BLaER1 treated with 17β-estradiol and CSF1 and Interleukin-3, amounts not matched to agents 10 nM and 100 nM (cell line): ENCODE results near the gene CAMKMT.

Experiments used
- H3K27ac ChIP-seq, 11 experiments: shearing (Covaris generic); formaldehyde crosslinking; 2 replicates each; pipeline ENCODE4 v1.8.1; 2022
- H3K27me3 ChIP-seq, 11 experiments: shearing (Covaris generic); formaldehyde crosslinking; 2 replicates each; pipeline ENCODE4 v1.8.1; 2022
- H3K36me3 ChIP-seq, 11 experiments: shearing (Covaris generic); formaldehyde crosslinking; 2 replicates each; pipeline ENCODE4 v1.8.1; 2022
- H3K4me1 ChIP-seq, 10 experiments: shearing (Covaris generic); formaldehyde crosslinking; 2 replicates each; pipeline ENCODE4 v1.8.1; 2022
- H3K4me2 ChIP-seq, 11 experiments: shearing (Covaris generic); formaldehyde crosslinking; 2 replicates each; pipeline ENCODE4 v1.8.1; 2022
- H3K4me3 ChIP-seq, 10 experiments: shearing (Covaris generic); formaldehyde crosslinking; 2 replicates each; pipeline ENCODE4 v1.8.1; 2022
- H3K9ac ChIP-seq, 11 experiments: shearing (Covaris generic); formaldehyde crosslinking; 2 replicates each; pipeline ENCODE4 v1.8.1; 2022
- H3K9me3 ChIP-seq, 11 experiments: shearing (Covaris generic); formaldehyde crosslinking; replicated peaks in 1 of 11; 2 replicates each; pipeline ENCODE4 v1.8.1; 2022
- H4K20me1 ChIP-seq, 11 experiments: shearing (Covaris generic); formaldehyde crosslinking; 2 replicates each; pipeline ENCODE4 v1.8.1; 2022
- Cebpa-rat ChIP-seq, 11 experiments: shearing (Covaris generic); IDR thresholded peaks; 2 replicates each; pipeline ENCODE4 v1.8.1; 2022

The CAMKMT gene

DNA sequence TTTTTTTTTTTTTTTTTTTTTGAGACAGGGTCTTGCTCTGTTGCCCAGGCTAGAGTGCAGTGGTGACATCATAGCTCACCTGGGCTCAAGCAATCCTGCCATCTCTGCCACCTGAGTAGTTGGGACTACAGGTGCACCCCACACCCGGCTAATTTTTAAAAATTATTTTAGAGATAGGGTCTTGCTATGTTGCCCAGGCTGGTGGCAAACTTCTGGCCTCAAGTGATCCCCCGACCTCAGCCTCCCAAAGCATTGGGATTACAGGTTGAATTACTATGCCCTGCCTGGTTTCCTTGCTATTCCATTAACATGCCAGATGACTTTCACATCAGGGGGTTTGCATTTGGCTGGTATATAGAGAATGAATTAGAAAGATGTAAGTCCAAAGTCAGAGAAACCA is 253.2 kb downstream of the CAMKMT start:
- Histone ChIP-seq H3K36me3 (no peaks in the 10 kb centered on the region), H4K20me1 (no peaks in the 10 kb centered on the region), H3K4me2 (no peak overlapping the region), H3K9me3 (peaks cover 0 to 5% (median 0%) of the 10 kb centered on the region in 11 experiments; a peak in 2 of 22 replicates), H3K27ac (no peak overlapping the region), H3K27me3 (no peaks in the 10 kb centered on the region), H3K9ac (no peak overlapping the region), H3K4me1 (peaks cover 19 to 31% (median 27%) of the 10 kb centered on the region in 10 experiments), H3K4me3 (no peak overlapping the region)
- no peak for TF ChIP-seq Cebpa-rat (IDR thresholded peaks at IDR 0.05)

- Histone ChIP-seq H3K9ac (no peak overlapping the region), H3K4me2 (peak overlapping the region; percentile 7 to 81 (median 61); a peak in 10 of 22 replicates), H3K4me3 (no peak overlapping the region), H3K4me1 (peaks cover 19 to 31% (median 27%) of the 10 kb centered on the region in 10 experiments), H3K27me3 (no peaks in the 10 kb centered on the region), H4K20me1 (no peaks in the 10 kb centered on the region), H3K9me3 (peaks cover 0 to 8% (median 3%) of the 10 kb centered on the region in 11 experiments; a peak in 2 of 22 replicates), H3K36me3 (no peaks in the 10 kb centered on the region), H3K27ac (peak overlapping the region in 4 of 11 experiments; percentile 39 to 54 (median 46); a peak in 7 of 22 replicates)
- no peak for TF ChIP-seq Cebpa-rat (IDR thresholded peaks at IDR 0.05)
Observed at GRCh38 chr2:44615950-44616518, 254.3 kb downstream of the CAMKMT start.

GRCh38 chr2:44616667-44617155 is 255.0 kb downstream of the CAMKMT start:
- Histone ChIP-seq H3K4me2 (peak overlapping the region; percentile 47 to 81 (median 61)), H3K4me1 (peaks cover 19 to 31% (median 27%) of the 10 kb centered on the region in 10 experiments)

DNA sequence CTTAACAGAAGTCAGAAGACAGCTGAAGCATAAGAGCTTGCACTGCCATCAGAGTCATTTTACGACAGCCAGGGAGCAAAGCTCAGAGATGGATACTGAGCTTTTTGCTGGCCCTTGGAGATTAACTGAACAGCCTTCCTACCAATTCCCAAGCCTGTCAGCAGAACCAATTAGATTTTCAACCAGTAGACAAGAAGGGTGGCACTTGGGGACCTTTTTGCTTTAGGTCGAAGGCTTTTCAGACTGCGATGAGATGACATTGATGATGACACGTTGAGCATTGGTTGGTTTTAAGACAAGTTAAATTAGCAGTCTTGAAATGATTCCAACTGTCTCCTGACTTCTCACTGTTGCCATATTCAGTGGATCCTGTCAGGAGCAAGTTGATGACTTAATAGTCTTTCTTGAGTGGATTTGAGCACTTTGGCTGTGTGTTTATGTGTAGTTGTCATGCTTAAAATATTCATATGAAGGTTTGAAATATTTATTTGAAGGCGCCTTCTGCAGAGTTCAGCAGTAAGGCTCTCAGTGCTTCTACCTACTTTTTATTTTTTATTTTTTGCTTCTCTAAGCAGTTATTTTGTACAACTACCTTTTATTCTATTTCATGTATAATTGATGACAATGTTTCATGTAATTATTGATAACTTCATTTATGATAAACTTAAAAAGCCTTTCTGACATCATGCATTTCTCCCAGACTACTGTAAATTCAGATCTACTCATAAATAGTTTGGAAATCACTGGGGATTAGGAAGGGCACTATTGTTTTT is 256.7 kb downstream of the CAMKMT start:
- Histone ChIP-seq H3K4me3 (no peak overlapping the region), H3K4me2 (peak overlapping the region in 5 of 11 experiments; percentile 10 to 65 (median 55); a peak in 3 of 22 replicates), H3K27me3 (no peaks in the 10 kb centered on the region), H3K36me3 (no peaks in the 10 kb centered on the region), H3K27ac (peak overlapping the region in 1 of 11 experiments; percentile 8; a peak in 1 of 22 replicates), H3K4me1 (peaks cover 14 to 27% (median 23%) of the 10 kb centered on the region in 10 experiments), H3K9me3 (peaks cover 0 to 7% (median 0%) of the 10 kb centered on the region in 11 experiments; a peak in 1 of 22 replicates), H4K20me1 (no peaks in the 10 kb centered on the region), H3K9ac (no peak overlapping the region)
- no peak for TF ChIP-seq Cebpa-rat (IDR thresholded peaks at IDR 0.05)

More at GRCh38 chr2:44616667-44617155, 255.0 kb downstream of the CAMKMT start:
- no peaks in the 10 kb centered on the region for H3K36me3 ChIP-seq
- H4K20me1 ChIP-seq, result no peaks in the 10 kb centered on the region
- H3K9me3 ChIP-seq, result peaks cover 0 to 7% (median under 1%) of the 10 kb centered on the region in 11 experiments; a peak in 1 of 22 replicates
- peak overlapping the region in 2 of 10 experiments; percentile 4 to 22; a peak in 3 of 20 replicates for H3K4me3 ChIP-seq
- TF ChIP-seq Cebpa-rat (IDR thresholded peaks at IDR 0.05), result no peak
- no peaks in the 10 kb centered on the region for H3K27me3 ChIP-seq
- peak overlapping the region in 6 of 11 experiments; percentile 1 to 15 (median 8); a peak in 6 of 22 replicates for H3K9ac ChIP-seq
- peak overlapping the region in 6 of 11 experiments; percentile 1 to 61 (median 40); a peak in 7 of 22 replicates for H3K27ac ChIP-seq

DNA sequence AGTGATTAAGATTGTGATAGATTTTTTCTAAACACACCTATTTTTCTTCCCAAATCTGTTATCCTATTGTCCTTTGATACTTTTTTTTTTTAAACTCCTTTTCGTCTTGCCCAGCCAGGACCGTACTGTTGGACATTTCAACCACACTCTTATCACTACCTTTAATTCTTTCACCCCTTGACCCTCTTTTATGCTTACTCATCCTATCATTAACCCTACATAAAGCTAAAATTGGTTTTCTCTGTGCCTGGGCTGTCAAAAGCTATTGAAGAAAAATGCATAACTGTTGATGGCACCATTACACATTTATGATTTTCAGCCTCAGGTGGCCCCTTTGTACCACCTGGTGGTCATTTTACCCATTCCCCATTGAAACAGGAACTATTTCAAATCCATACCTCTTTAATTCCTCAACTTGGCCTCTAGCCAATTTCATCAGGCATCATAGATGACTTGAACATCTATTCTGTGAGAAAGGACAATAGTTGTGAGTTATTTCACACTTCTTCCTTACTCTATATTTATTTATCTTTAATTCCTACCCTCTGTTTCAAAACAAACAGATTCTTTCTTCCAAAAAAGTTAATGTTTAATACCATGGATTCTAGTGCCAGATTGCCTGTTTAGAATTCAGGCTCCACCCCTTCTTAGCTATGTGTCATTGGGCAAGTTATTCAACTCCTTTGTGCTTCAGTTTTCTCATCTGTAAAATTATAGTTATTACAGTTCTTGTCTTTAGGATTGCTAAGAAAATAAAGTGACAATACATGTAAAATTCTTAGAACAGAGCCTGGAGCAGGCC is 258.6 kb downstream of the CAMKMT start:
- no peaks in the 10 kb centered on the region for H4K20me1 ChIP-seq

DNA sequence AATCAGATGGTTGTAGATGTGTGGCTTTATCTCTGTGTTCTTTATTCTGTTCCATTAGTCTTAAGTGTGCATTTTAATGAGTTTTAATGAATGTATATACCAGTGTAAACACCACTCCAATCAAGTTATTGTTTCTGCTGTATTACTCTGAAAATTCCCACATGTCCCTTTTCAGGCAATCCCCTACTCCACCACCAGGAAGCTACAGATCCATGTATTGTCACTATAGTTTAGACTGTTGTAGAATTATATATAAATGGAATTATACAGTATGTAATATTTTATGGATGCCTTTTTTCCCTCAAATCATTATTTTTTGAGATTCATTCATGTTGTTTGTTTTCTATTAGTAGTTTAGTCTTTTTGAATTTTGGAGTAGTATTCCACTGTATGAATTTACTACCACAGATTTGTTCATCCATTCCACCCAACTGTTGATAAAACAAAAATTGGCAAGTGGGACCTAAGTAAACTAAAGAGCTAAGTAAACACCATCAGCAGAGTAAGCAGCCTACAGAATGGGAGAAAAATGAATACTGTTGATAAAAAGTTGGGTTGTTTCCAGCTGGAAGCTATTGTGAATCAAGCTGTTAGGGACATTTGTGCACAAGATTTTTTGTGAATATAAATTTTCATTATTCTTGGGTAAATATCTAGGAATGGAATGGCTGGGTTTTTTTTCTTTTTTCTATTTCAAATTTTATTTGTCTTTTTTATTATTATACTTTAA is 262.0 kb downstream of the CAMKMT start:
- no peak overlapping the region for H3K4me3 ChIP-seq
- TF ChIP-seq Cebpa-rat (IDR thresholded peaks at IDR 0.05), result no peak

More for the DNA sequence above, 258.6 kb downstream of the CAMKMT start:
- peaks cover 14 to 27% (median 23%) of the 10 kb centered on the region in 10 experiments for H3K4me1 ChIP-seq
- no peak overlapping the region for H3K9ac ChIP-seq
- TF ChIP-seq Cebpa-rat (IDR thresholded peaks at IDR 0.05), result no peak
- H3K4me3 ChIP-seq, result no peak overlapping the region
- no peaks in the 10 kb centered on the region for H3K27me3 ChIP-seq
- H3K27ac ChIP-seq, result no peak overlapping the region
- H3K4me2 ChIP-seq, result no peak overlapping the region
- peaks cover 0 to 7% (median 0%) of the 10 kb centered on the region in 11 experiments; a peak in 2 of 22 replicates for H3K9me3 ChIP-seq
- H3K36me3 ChIP-seq, result no peaks in the 10 kb centered on the region

DNA sequence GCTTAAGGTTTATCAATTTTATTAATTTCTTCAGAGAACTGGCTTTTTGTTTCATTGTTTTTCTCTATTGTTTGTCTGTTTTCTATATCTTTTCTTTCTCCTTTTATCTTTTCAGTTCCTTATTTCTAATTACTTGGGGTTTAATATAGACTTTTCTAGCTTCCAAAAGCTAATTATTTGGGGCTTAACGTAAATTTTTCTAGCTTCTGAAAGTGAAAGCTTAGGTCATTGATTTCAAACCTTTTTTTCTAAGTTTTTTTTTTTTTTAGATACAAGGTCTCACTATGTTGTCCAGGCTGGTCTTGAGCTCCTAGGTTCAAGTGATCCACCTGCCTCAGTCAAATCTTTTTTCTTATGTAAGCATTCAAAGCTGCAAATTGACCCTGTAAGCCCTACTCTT is 266.6 kb downstream of the CAMKMT start:
- Histone ChIP-seq H3K9ac (no peak overlapping the region), H3K4me3 (no peak overlapping the region), H3K36me3 (peaks cover 0 to 5% (median 0%) of the 10 kb centered on the region in 11 experiments; a peak in 3 of 22 replicates), H3K27me3 (no peaks in the 10 kb centered on the region), H3K4me2 (no peak overlapping the region), H4K20me1 (no peaks in the 10 kb centered on the region), H3K9me3 (peaks cover 10 to 33% (median 19%) of the 10 kb centered on the region in 11 experiments), H3K4me1 (no peaks in the 10 kb centered on the region), H3K27ac (no peak overlapping the region)
- TF ChIP-seq Cebpa-rat (IDR thresholded peaks at IDR 0.05), result no peak

More for the DNA sequence above, 262.0 kb downstream of the CAMKMT start:
- H4K20me1 ChIP-seq, result no peaks in the 10 kb centered on the region
- no peaks in the 10 kb centered on the region for H3K27me3 ChIP-seq
- no peak overlapping the region for H3K4me2 ChIP-seq
- H3K27ac ChIP-seq, result no peak overlapping the region
- H3K9ac ChIP-seq, result no peak overlapping the region
- H3K36me3 ChIP-seq, result 0 out of 22 replicates have a peak, but pooled peaks cover 0 to 5% (median 0%) of the 10 kb centered on the region in 11 experiments
- H3K9me3 ChIP-seq, result peaks cover 0 to 13% (median 4%) of the 10 kb centered on the region in 11 experiments; a peak in 5 of 22 replicates
- H3K4me1 ChIP-seq, result no peaks in the 10 kb centered on the region
